ENCODE measurements around the gene TNRC18.

DNA sequence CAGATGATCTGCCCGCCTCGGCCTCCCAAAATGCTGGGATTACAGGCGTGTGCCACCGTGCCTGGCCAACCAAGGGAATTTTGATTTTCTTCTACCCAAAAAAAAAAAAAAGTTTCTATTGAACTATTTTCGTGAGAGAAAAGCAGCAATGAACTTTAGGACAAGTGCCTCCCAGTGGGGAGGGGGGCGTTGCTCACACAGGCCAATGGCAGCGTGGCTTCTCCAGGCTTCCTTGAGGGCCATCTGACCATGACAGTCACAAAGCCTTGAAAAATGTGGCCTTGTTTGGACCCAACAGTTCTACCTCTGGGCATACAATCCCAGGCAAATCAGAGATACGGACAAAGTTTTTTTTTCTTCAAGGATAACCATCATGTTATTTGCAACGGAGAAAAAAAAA, 56.0 kb downstream of the TNRC18 start:
- no peak for TF ChIP-seq TEAD4 (IDR thresholded peaks at IDR 0.05)
- no peak for TF ChIP-seq YY1 (IDR thresholded peaks at IDR 0.05; ENCODE audit: low read depth)
- TF ChIP-seq CREB1 (IDR thresholded peaks at IDR 0.05; ENCODE audit: low read depth) = no peak
- TF ChIP-seq CEBPB (IDR thresholded peaks at IDR 0.05) = no peak
- no peak for TF ChIP-seq REST (IDR thresholded peaks at IDR 0.05; ENCODE audit: low read depth)
- no peak for TF ChIP-seq RAD21 (IDR thresholded peaks at IDR 0.05; ENCODE audit: low read depth)
- no peak for TF ChIP-seq TAF1 (IDR thresholded peaks at IDR 0.05; ENCODE audit: low read depth)
- no peak for TF ChIP-seq USF1 (IDR thresholded peaks at IDR 0.05)
- TF ChIP-seq EP300 (IDR thresholded peaks at IDR 0.05; ENCODE audit: borderline replicate concordance) = no peak
- no peak for TF ChIP-seq ZBTB7A (IDR thresholded peaks at IDR 0.05; ENCODE audit: low read depth)

Measured in Ishikawa (cell line).